GM12872 (cell line): ENCODE measurements around the gene MTUS2.

Source experiments
- TF ChIP-seq, protein P1 (sequence below): IDR thresholded peaks from 3 replicates; pipeline ENCODE4 v1.5.1; 2011; ENCODE audit warnings: low read depth, mild to moderate bottlenecking, low read length, moderate library complexity; ENCODE audit not compliant: insufficient read depth

The MTUS2 gene

DNA sequence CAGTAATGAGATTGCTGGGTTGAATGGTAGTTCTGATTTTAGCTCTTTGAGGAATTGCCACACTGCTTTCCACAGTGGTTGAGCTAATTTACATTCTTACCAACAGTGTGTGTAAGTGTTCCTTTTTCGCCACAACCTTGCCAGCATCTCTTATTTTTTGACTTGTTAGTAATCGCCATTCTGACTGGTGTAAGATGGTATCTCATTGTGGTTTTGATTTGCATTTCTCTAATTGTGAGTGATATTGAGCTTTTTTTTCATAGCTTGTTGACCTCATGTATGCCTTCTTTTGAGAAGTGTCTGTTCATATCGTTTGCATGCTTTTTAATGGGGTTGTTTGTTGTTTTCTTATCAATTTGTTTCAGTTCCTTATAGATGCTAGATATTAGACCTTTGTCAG is 245.0 kb downstream of the MTUS2 start:
- TF ChIP-seq, protein P1, sequence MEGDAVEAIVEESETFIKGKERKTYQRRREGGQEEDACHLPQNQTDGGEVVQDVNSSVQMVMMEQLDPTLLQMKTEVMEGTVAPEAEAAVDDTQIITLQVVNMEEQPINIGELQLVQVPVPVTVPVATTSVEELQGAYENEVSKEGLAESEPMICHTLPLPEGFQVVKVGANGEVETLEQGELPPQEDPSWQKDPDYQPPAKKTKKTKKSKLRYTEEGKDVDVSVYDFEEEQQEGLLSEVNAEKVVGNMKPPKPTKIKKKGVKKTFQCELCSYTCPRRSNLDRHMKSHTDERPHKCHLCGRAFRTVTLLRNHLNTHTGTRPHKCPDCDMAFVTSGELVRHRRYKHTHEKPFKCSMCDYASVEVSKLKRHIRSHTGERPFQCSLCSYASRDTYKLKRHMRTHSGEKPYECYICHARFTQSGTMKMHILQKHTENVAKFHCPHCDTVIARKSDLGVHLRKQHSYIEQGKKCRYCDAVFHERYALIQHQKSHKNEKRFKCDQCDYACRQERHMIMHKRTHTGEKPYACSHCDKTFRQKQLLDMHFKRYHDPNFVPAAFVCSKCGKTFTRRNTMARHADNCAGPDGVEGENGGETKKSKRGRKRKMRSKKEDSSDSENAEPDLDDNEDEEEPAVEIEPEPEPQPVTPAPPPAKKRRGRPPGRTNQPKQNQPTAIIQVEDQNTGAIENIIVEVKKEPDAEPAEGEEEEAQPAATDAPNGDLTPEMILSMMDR = no peak

DNA sequence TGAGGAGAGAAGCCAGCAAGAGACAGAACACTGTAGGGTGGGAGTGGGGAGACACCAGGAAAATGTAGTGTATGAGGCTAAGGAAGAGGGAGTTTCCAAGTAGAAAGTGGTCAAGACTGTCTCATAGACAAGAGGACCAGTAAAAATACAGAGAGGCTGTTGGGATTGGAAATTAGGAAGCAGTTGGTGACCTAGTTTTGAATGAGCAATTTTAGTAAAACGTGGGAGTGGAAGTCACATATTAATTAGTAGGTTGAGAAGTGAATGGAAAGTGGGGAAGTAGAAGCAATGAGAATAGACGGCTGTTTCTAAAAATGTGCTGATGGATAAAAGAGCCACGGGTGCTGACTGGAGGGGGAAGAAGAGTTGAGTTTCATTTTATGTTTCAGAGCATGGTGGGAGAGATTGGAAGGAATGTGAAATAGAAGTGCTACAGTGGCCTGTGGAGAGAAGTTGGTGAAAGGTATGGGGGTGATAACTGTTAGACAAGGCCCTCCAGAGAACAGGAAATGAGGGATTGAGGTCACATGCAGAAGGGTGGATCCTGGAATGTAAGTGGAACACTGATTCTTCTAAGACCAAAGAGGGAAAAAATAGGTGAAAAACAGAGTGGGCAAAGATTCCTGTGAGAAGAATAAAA is 247.3 kb downstream of the MTUS2 start:
- TF ChIP-seq, protein P1 = no peak

DNA sequence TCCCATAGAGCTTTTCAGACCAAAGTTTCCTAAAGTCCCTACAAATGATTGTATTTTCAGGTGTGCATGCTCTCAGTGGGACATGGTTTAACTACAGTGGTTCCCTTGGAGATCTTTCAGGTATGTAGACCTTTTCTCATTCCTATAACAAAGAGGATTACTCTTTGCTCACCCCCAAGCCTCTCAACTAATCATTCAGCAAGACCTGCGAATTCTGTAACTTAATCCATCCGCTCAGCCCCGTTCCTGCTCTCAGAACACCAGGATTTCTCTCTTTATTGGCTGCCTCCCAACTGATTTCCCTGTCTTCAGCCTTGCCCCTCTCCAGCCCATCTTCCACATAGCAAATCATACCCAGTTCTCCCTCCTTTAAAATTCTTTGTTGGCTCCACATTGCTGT is 253.6 kb downstream of the MTUS2 start:
- TF ChIP-seq, protein P1 = no peak

DNA sequence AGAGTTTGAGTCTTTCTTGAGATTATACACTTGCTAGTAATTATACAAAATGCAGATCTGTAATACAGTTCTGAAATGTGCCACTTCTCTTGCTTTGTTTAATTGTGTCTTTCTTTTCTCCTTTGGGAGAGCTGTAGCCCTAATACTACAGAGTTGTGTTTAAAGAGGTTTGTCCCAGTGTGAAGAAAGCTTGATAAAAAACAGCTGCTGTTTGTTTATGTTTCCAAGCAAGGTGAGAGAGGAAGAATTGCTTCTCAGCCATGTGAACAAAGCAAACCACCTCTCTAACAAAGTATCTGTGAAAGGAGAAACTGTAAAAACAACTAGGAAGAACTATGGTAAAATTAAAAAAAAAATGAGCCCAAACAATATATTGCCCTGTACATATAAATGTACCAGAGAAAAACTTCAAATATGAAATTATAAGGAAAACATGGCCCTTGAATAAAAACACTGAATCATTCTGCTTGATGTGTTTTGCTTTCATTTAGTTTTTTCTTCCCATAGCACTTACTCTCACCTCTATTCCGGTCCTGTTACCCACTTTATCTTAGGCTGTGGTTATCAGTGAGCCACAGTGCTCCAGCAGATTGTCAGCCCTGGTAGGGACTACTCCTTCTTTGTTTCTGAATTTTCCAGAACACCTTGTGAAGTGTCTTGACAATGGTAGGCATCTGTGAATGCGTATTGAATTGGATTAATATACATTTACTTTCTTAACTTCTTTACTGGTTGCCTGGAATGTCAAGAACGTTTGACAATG is 257.1 kb downstream of the MTUS2 start:
- TF ChIP-seq, protein P1 = no peak

DNA sequence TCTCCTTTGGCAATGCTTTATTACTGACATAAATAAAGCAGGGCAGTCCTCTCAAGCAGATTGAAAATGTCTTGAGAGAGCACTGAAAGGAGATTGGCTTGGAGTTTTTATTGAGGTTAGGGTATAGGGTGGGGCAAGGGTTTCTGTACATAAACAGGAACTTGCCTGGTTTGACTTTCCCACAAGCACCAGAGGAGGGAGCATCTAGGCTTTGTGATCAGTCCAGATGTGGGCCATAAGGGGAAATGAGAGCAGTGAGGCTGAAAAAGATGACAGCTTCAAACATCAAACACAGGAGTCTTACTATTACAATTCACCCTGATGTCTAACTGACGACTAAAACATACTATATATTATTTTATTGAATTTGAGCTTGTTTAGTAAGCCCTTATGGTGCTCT is 260.9 kb downstream of the MTUS2 start:
- TF ChIP-seq, protein P1 = peak; percentile 34; the same call in 1 of the 3 replicates

DNA sequence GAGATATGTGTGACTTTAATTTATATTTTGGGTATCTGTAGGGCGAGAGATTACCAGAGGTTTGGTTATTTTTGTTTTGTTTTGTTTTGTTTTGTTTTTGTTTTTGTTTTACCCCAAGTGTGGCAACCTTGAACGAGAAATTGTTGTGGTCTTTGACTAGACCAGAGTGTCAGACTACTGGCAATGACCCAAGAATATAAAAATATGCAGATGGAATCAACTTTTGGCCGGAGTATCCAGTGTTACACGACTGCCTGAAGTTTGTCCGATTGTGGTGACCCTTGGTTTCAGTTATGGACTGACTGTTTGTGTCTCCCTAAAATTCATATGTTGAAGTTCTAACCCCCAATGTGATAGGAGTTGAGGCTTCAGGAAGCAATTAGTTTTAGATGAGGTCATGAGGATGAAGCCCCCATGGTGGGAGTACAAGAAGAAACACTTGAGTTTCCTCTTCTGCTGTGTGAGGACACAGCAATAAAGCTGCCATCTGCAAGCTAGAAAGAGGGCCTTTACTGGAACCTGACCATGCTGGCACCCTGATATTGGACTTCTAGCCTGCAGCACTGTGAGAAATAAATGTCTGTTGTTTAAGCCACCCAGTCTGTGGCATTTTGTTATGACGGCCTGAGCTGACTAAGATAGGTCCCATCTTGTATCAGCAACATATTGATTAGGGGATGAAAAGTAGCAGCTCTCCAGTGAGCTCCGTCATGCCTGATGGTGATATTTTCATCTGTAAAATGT is 261.7 kb downstream of the MTUS2 start:
- TF ChIP-seq, protein P1 = no peak

DNA sequence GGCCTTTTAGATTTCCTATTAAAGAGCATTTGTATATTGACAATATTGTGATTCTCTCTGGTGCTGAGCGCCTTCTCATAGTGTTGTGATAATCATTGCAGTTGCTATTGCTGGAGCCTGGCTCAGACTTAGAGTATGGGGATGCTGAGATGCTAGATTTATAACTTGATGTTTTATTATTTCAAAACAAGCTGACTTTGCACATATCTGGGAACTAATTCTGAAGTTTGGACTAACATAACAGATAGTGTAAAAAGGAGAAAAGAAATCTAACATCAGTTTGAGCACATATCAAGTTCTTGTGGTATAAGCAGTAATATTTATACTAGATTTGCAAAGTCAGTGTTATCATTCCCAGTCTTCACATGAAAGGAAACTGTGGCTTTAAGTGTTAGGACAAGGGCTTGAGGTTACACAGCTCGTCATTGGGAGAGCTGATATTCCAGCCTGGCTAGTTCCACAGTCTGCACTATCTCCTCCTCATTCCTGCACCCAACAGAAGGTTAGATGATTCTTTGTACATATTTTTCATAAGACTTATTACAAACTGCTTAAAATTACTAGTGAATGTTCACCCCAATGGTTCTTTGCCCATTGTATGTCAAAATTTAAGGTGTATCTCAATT is 279.8 kb downstream of the MTUS2 start:
- TF ChIP-seq, protein P1 = no peak
